ENCODE measurements around the gene NEK4.
A peak's percentile ranks its signal among the peaks of the same experiment; 100 is the strongest.

NEK4 gene

GRCh38 chr3:52794612-52795099 is 23.9 kb upstream of the NEK4 start, which contains the start of gene ITIH3 (continued):
- TF ChIP-seq, protein P1, sequence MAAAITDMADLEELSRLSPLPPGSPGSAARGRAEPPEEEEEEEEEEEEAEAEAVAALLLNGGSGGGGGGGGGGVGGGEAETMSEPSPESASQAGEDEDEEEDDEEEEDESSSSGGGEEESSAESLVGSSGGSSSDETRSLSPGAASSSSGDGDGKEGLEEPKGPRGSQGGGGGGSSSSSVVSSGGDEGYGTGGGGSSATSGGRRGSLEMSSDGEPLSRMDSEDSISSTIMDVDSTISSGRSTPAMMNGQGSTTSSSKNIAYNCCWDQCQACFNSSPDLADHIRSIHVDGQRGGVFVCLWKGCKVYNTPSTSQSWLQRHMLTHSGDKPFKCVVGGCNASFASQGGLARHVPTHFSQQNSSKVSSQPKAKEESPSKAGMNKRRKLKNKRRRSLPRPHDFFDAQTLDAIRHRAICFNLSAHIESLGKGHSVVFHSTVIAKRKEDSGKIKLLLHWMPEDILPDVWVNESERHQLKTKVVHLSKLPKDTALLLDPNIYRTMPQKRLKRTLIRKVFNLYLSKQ (tag by site-specific recombination; IDR thresholded peaks at IDR 0.05; ENCODE audit: borderline replicate concordance) = no peak
- TF ChIP-seq ZNF560 (tag by site-specific recombination; IDR thresholded peaks at IDR 0.05; ENCODE audit: borderline replicate concordance) = no peak
- no peak for TF ChIP-seq ZNF341 (tag by site-specific recombination; IDR thresholded peaks at IDR 0.05; ENCODE audit: low read depth)
- no peak for TF ChIP-seq ZSCAN23 (tag by site-specific recombination; IDR thresholded peaks at IDR 0.05)
- TF ChIP-seq ZNF596 (tag by site-specific recombination; IDR thresholded peaks at IDR 0.05) = no peak
- no peak for TF ChIP-seq ZNF169 (tag by site-specific recombination; IDR thresholded peaks at IDR 0.05)
- no peak for TF ChIP-seq SCRT2 (tag by site-specific recombination; IDR thresholded peaks at IDR 0.05)
- TF ChIP-seq ZNF843 (tag by site-specific recombination; IDR thresholded peaks at IDR 0.05) = no peak
- no peak for TF ChIP-seq KLF16 (tag by site-specific recombination; IDR thresholded peaks at IDR 0.05)

GRCh38 chr3:52793702-52794611 is 23.2 kb upstream of the NEK4 start:
- POLR2A ChIA-PET = no interaction called here

DNA sequence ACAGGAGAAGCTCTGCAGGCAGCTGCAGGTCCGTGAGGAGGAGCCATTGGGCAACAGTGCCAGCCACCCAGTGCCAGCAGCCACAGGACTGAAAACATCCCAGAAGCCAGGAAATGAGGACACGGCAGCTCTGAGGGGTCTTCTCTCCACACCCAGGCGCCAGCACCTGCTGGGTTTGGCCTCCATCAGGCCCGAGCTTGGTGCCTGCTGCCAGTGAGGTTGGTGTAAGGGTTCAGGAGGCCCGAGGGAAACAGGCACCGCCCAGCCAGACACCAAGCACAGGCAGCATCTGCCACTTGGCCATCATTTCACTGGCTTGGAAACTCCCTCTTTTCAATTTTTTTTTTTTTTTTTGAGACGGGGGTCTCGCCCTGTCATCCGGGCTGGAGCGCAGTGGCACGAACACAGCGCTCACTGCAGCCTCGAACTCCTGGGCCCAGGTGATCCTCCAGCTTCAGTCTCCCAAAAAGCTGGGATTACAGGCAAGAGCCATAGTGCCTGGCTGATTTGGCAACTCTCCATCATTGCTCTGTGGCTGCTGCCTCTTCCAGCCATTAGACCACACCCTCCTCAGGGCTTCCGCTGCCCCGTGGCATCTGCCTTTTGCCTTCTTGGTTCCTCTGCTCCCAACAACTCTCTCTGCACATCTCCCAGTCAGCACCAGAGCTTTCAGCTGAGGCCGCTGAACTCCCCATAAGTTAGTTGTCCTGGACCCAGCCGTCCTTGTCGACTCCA is 22.4 kb upstream of the NEK4 start:
- H3K36me3 ChIP-seq (ENCODE audit: control insufficient read depth in 2 of 2, insufficient read depth in 1 of 2, low read length in 2 of 2) = no peaks in the 10 kb centered on the region
- no peaks in the 10 kb centered on the region for H3K4me1 ChIP-seq (ENCODE audit: control insufficient read depth, insufficient read depth, low read length)
- no peaks in the 10 kb centered on the region for H3K9me3 ChIP-seq (ENCODE audit: control insufficient read depth, insufficient read depth, low read depth, low read length)
- H3K27ac ChIP-seq (ENCODE audit: extremely low read depth, low read depth, low read length) = no peak overlapping the region
- H3K4me3 ChIP-seq (ENCODE audit: low read depth, low read length) = no peak overlapping the region
- TF ChIP-seq ZNF239 (tag by site-specific recombination; IDR thresholded peaks at IDR 0.05) = no peak
- no peak for TF ChIP-seq ZNF544 (tag by site-specific recombination; IDR thresholded peaks at IDR 0.05)
- 0 out of 2 replicates have a peak, but pooled peaks have one; percentile 14 for TF ChIP-seq ZNF335 (tag by site-specific recombination; conservative IDR thresholded peaks at IDR 0.05)
- POLR2A ChIA-PET = interaction anchor here (1.3 kb wide), 1 partner anchor 22 kb away, joined by 3 read pairs; the partner anchor contains the start of gene NEK4
- CTCF ChIA-PET = interaction anchor here (0.6 to 1.0 kb wide), 2 partner anchors 10 to 48 kb away, joined by 3 to 4 read pairs; no protein-coding TSS in a partner anchor

More at GRCh38 chr3:52793702-52794611, 23.2 kb upstream of the NEK4 start:
- Histone ChIP-seq H3K27ac (ENCODE audit: extremely low read depth, low read depth, low read length) (no peak overlapping the region), H3K4me3 (ENCODE audit: low read depth, low read length) (no peak overlapping the region), H3K4me1 (ENCODE audit: control insufficient read depth, insufficient read depth, low read length) (no peaks in the 10 kb centered on the region), H3K36me3 (ENCODE audit: control insufficient read depth in 2 of 2, insufficient read depth in 1 of 2, low read length in 2 of 2) (no peaks in the 10 kb centered on the region), H3K9me3 (ENCODE audit: control insufficient read depth, insufficient read depth, low read depth, low read length) (no peaks in the 10 kb centered on the region)
- CTCF ChIA-PET = interaction anchor here (1.0 kb wide), 1 partner anchor 11 kb away, joined by 3 read pairs; no protein-coding TSS in a partner anchor
- TF ChIP-seq ZFHX2 (tag by site-specific recombination; conservative IDR thresholded peaks at IDR 0.05) = no peak
- TF ChIP-seq ZBTB20 (tag by site-specific recombination; IDR thresholded peaks at IDR 0.05) = no peak
- TF ChIP-seq ZNF776 (tag by site-specific recombination; IDR thresholded peaks at IDR 0.05; ENCODE audit: borderline replicate concordance) = no peak

DNA sequence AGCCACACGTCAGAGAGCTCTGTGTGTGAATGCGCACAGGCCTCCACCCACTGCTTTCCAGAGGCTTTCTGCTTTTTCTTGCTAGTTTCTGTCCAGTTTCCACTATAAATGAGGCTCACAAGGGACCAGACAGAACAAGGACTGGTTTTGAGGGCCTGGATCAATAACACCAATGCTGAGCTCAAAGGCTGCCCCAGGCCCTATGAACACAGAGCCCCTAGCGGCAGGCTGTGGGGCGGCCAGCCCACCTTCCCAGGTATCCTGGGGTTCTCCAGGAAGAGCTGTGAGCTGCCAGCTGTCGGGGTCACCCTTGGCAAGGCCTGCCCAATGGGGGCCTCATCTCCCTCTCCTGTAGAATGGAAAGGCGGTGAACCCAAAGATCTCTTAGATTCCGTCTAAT is 21.7 kb upstream of the NEK4 start:
- Histone ChIP-seq H3K9me3 (ENCODE audit: control insufficient read depth, insufficient read depth, low read depth, low read length) (no peaks in the 10 kb centered on the region), H3K36me3 (ENCODE audit: control insufficient read depth in 2 of 2, insufficient read depth in 1 of 2, low read length in 2 of 2) (no peaks in the 10 kb centered on the region), H3K27ac (ENCODE audit: extremely low read depth, low read depth, low read length) (no peak overlapping the region), H3K4me1 (ENCODE audit: control insufficient read depth, insufficient read depth, low read length) (no peaks in the 10 kb centered on the region), H3K4me3 (ENCODE audit: low read depth, low read length) (no peak overlapping the region)
- TF ChIP-seq ZNF274 (IDR thresholded peaks at IDR 0.05; ENCODE audit: low read length) (no peak), ZNF274 (tag by site-specific recombination; IDR thresholded peaks at IDR 0.05; ENCODE audit: borderline replicate concordance) (no peak)
- CTCF ChIA-PET = interaction anchor here (1.0 kb wide), 1 partner anchor 9 kb away, joined by 3 read pairs; no protein-coding TSS in a partner anchor
- POLR2A ChIA-PET = interaction anchor here (1.3 kb wide), 1 partner anchor 21 kb away, joined by 3 read pairs; the partner anchor contains the start of gene NEK4
